HUDEP-2 (cell line): ENCODE measurements around the gene MARCKSL1.
A peak's percentile ranks its signal among the peaks of the same experiment; 100 is the strongest.
"Not testable (repeated sequence)": the region's sequence is repeated elsewhere in the genome, so short reads cannot be mapped to it uniquely, and the experiment has no call there.

Experiments used
- DNase-seq, 76 experiments: peaks; one replicate each; lab custom pipeline; 2025; ENCODE audit not compliant: unreplicated experiment in 76 of 76; lab: John Stamatoyannopoulos, UW

MARCKSL1 gene, protein sequence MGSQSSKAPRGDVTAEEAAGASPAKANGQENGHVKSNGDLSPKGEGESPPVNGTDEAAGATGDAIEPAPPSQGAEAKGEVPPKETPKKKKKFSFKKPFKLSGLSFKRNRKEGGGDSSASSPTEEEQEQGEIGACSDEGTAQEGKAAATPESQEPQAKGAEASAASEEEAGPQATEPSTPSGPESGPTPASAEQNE

DNA sequence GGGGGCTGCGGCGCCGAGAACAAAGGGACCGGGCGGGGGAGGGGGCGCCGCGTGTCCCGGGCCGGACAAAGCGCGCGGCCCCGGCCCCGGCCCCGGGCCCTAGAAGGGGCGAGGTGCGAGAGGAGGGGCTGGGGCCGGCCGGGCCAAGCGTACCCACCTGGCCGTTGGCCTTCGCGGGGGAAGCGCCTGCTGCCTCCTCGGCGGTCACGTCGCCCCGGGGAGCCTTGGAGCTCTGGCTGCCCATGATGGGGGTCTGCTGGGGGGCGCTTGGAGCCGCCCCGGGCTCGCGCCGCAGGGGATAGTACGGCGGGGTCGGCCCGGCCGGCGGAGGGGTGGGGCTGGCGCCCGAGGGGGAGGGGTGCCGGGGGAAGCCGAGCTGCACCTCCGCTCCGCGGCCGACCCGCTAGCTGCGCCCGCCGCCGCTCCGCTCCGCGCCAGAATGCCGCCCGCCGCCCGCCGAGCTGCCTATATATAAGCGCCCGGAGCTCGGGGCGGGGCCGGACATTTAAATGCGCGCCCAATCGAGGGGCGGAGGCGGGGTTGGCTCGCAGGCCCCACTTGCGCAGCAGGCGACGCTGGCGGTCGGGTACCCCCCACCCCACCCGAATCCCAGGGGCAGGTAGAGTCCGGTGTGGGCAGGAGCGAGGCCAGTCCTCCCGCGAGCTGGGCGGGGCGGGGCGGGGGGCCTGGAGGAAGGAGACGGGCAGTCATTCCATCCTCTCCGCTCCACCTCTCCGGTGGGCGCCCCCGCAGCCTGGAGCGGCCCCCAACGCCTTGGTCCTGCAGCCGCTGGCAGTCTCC lies at the start of gene MARCKSL1:
MARCKSL1 (minus strand) TSS at position 444 of the 801 bp plus-strand sequence; CDS start at position 244, 200 bp downstream.
- DNase-seq, result peak in 61 of 76 experiments; percentile 13 to 72 (median 52)

DNA sequence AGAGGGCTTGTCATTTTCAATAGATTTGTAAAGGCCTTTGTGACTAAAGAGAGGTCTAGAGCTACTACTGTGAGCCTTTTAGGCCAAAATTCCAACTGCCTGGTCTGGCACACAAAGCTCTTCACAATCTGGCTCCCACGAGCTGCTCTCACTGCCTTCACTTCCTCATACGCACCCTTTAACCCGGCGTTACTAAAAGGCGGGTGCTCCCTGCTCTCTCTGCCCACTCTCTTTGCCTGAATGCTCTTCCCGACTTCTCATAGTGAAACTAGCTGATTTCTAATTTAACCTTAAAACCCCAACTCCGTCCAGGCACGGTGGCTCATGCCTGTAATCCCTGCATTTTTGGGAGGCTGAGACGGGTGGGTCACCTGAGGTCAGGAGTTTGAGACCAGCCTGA lies 44.0 kb upstream of the MARCKSL1 start:
- no peak for DNase-seq

- no peak for DNase-seq
Measured at GRCh38 chr1:32377541-32378220, 41.6 kb upstream of the MARCKSL1 start.

- DNase-seq, result no peak
Measured at GRCh38 chr1:32376199-32376598, 40.2 kb upstream of the MARCKSL1 start.

DNA sequence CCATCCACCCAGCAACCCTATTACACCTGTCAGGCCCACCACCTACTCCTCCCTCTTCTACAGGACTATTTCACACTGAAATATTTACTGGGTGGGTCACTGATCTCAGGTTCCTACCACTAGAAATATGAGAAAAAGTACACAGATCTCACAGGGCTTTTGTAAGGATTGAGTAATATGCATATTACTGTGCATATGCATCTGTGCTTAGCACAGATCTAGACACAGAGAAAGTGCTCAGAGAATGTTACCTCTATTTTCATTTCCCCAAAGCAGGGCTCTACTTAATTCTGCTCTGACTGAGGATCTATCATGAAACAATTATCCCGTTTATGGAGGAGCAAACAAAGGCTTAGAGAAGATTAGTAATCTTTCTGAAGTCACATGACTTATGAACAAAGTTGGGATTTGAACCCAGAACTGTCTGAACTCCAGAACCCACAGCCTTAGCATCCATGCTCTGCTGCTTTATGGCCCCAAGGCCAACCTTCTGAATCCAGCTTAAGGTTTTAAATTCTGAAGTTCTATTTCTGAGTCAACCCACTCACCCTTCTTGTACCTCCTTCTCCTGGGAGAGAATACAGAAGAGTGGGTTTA lies 38.1 kb upstream of the MARCKSL1 start:
- no peak for DNase-seq

GRCh38 chr1:32372149-32372756 lies 36.2 kb upstream of the MARCKSL1 start:
- no peak for DNase-seq

DNA sequence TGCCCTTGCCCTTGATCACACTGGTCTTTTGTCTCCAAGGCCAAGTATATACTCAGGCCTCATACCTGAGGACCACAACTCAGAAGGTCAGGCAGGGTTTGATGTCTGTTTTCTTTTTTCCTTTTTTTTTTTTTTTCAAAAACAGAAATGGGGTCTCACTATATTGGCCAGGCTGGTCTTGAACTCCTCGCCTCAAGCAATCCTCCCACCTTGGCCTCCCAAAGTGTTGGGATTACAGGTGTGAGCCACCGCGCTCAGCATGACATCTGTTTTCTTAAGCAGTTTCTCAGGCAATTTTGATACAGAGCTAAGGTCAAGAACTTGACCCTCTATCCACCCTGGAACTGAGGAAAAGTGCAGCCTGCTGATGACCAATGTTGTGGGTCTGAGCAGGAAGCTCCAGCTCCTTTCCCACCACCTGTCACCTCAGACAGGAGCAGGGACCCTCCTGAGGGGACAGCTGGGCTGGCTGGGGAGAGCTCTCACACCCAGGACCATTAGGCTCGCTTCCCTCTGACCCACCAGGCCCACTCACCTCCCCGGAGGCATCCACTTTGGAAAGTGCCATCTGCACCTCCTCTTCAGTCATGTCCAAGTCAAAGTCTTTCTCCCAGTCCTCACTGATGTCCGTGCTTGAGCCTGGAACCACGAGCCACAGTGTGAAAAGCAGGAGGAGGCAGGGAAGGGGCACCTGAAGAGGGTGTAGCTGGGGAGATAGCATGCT lies 32.0 kb upstream of the MARCKSL1 start:
- DNase-seq, result no peak

DNA sequence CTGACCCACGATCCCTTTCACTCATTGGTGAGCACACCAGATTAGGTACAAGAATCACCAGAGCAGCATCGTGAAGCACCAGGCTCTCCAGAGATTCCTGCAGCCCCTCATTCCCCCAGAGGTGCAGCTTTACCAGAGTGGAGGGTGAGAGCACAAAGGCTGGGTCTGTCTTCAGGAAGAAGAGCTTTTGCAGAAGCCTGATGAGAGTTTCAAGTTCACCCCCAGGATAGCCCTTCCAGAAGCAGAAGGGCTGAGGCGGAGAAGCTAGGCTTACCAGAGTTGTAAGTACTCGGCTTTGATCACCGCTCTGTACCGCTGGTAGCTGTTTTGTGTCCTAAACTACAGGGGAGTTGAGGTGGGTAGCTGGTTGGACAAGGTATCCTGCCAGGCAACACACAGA lies 29.4 kb upstream of the MARCKSL1 start:
- DNase-seq, result no peak

GRCh38 chr1:32364836-32365235 lies 28.8 kb upstream of the MARCKSL1 start:
- DNase-seq, result no peak

DNA sequence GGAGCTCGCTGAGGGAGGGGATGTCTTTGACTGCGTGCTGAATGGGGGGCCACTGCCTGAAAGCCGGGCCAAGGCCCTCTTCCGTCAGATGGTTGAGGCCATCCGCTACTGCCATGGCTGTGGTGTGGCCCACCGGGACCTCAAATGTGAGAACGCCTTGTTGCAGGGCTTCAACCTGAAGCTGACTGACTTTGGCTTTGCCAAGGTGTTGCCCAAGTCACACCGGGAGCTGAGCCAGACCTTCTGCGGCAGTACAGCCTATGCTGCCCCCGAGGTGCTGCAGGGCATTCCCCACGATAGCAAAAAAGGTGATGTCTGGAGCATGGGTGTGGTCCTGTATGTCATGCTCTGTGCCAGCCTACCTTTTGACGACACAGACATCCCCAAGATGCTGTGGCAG lies 27.7 kb upstream of the MARCKSL1 start:
- no peak for DNase-seq

GRCh38 chr1:32362474-32363313 lies 26.7 kb upstream of the MARCKSL1 start, which contains the start of the genes FAM229A and TSSK3:
TSS of gene FAM229A (minus strand) at chr1:32362485. CDS start at chr1:32362091, 394 bp downstream.
TSS of gene TSSK3 (plus strand) at chr1:32362539. CDS start at chr1:32362702, 163 bp downstream.
- no peak for DNase-seq

- peak in 53 of 76 experiments; percentile 5 to 68 (median 40) for DNase-seq
Measured at GRCh38 chr1:32361674-32362473, 25.8 kb upstream of the MARCKSL1 start.

- DNase-seq, result no peak
Measured at GRCh38 chr1:32361308-32361673, 25.3 kb upstream of the MARCKSL1 start.

DNA sequence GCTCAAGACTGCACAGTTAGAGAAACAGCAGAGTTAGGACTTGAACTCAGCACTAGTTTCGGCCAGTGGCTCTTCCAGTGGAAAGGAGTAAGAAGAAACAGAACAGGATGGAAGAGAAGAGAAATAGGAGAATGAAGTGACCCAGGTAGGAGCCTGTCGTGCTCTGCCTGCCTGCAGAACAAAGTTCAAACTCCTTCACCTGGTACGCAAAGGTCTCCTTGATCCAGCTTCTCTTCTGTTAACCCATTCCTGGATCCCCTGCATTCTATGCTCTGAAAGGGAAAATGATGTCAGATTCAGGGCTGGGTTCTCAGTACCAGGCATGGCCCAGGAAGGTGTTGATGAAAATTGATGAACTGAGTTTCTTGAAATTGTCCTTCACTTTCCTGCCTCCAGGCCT lies 22.4 kb upstream of the MARCKSL1 start:
- DNase-seq, result no peak

DNA sequence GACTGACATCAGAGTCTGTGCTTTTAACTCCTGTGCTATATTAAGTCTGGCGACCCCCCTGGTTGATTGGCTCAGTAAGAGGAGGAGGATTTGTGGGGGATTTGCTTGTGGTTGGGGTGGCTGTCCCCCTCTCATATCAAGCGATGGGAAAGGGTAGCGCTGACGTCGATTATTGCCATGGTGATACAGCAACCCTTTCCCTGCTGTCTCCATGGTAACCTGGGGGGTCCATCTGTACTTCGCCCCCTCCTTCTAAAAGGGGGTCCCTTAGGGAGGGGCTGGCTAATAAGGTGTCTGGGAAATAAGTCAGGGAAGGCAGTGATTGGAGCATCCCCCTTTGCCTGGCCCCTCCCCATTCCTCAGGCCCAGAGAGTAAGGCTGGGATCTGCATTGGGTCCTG lies 21.6 kb upstream of the MARCKSL1 start:
- no peak for DNase-seq

DNA sequence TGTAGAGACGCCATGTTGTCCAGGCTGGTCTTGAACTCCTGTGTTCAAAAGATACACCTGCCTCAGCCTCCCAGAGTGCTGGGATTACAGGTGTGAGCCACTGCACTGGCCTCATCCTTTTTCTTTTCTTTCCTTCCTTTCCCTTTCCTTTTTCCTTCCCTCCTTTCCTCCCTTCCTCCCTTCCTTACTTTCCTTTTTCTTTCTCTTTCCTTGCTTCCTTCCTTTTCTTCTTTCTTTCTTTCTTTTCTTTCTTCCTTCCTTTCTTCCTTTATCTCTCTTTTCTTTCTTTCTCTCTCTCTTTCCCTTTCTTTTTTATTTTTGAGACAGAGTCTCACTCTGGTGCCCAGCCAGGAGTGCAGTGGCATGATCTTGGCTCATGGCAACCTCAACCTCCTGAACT lies 20.4 kb upstream of the MARCKSL1 start:
- no peak for DNase-seq

GRCh38 chr1:32355778-32356177 lies 19.7 kb upstream of the MARCKSL1 start:
- DNase-seq, result not testable (repeated sequence)

DNA sequence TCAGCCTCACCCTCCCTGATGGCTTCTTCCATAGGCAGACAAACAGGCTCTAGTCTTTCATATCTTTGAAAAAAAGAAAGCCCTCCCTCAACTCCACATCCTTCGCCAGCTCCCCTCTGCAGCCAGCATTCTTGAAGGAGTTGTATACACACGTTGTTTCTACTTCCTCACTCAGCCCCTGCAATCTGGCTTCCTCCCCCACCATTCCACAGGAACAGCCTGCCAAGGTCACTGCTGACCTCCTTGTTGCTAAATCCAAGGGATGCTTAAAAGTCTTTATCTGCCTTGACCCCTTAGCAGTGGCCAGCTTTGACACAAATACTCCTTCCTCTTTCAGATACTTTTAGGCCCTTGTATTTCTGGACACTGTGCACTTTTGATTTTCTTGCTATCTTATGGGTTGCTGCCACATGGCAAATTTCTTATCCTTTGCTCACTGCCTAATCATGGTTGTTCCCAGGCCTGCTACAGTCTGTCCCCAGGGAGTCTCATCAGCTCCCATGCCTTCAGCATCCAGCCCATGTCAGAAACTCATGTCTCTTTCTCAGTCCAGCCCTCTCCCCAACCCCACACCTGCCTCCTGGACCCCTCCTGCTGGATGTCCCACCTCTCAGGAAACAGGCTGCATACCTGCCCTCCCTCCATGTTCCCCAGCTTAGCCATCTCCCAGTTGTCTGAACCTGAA lies 18.0 kb upstream of the MARCKSL1 start:
- no peak for DNase-seq
